GM12874 (cell line): Measurements from ENCODE around the gene CHIT1.

Source experiments
- CTCF ChIP-seq: IDR thresholded peaks from 2 replicates; pipeline ENCODE4 v1.5.1; 2011; ENCODE audit warnings: low read depth, mild to moderate bottlenecking, control low read depth, low read length, moderate library complexity; ENCODE audit not compliant: insufficient read depth

CHIT1 gene

DNA sequence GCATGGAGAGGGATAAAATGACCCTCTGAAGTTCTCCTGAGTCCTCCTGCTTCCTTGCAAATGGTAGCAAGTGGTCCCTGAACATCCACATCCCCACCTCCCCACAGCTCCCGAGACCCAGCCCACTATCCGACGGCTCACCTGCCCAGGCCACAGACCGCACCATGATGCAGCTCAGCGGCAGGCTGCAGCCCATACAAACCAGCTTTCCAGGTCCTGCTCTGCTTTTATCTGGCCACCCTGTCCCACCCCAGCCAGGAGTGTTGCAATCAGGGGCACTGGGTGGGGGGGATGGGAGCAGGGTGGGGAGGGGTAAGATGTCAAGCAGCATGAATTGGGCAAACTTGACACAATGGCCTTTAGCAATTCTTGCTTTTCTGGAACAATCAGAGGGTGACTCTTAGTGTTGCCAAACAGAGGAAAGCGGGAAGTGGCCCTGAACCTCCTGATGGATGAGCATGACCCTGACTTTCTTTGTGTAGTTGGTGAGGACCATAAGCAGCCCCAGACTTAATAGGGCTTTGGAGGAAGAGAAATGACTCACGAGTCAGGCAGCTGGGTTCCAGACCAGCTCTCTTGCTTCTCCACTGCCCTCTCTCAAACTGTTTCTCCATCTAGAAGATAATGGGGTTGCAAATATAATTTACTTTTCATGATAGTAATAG lies at the start of gene CHIT1:
Gene CHIT1 (minus strand): TSS at position 203 of the 665 bp plus-strand sequence. CDS start 37 bp downstream, at position 166.
- no peak for TF ChIP-seq CTCF

- no peak for TF ChIP-seq CTCF
Measured at GRCh38 chr1:203278885-203279406, 49.5 kb upstream of the CHIT1 start.

- TF ChIP-seq CTCF = no peak
Measured at GRCh38 chr1:203278082-203278884, 48.8 kb upstream of the CHIT1 start.

GRCh38 chr1:203276916-203277545 lies 47.6 kb upstream of the CHIT1 start:
- no peak for TF ChIP-seq CTCF

- no peak for TF ChIP-seq CTCF
Measured at GRCh38 chr1:203276408-203276807, 46.9 kb upstream of the CHIT1 start.

DNA sequence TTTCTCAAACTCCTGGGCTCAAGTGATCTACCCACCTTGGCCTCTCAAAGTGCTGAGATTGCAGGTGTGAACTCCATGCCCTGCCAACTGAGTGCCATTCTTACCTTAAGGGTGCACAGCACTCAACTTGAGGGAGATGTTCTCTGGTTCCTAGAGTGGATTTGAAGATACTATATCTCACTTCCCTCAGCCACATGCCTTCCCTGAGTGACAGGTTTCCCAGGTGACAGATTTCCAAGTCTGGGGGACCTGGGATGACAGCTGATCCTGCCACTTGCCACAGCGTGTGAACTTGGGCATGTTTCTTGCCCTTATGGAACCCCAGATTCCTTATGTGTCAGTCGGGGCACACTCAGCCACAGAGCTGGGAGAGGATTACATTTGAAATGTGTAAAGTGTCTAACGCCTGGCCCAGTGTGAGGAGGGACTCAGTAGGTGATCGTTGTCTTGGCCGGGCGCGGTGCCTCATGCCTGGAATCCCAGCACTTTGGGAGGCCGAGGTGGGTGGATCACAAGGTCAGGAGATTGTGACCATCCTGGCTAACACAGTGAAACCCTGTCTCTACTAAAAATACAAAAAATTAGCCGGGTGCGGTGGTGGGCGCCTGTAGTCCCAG lies 46.3 kb upstream of the CHIT1 start:
- TF ChIP-seq CTCF = no peak
